Fibroblast of skin of right quadriceps (primary cell): Measurements from ENCODE around the gene TSSK2.

ENCODE experiments used
- DNase-seq: peaks from one replicate; pipeline ENCODE4 v3.0.0-alpha.2; 2013

Gene TSSK2

GRCh38 chr22:19106886-19107729, 24.0 kb upstream of the TSSK2 start:
- no peak for DNase-seq

GRCh38 chr22:19107730-19108074, 23.4 kb upstream of the TSSK2 start:
- DNase-seq, result no peak

GRCh38 chr22:19108807-19109197, 22.3 kb upstream of the TSSK2 start:
- DNase-seq, result no peak

- DNase-seq, result peak; percentile 43
Observed at GRCh38 chr22:19109198-19110063, 21.7 kb upstream of the TSSK2 start.

GRCh38 chr22:19110064-19110458, 21.0 kb upstream of the TSSK2 start:
- DNase-seq, result no peak

- DNase-seq, result no peak
Observed at GRCh38 chr22:19110646-19111045, 20.5 kb upstream of the TSSK2 start.

GRCh38 chr22:19111140-19111539, 20.0 kb upstream of the TSSK2 start:
- no peak for DNase-seq

GRCh38 chr22:19111584-19111983, 19.5 kb upstream of the TSSK2 start:
- no peak for DNase-seq

- no peak for DNase-seq
Observed at GRCh38 chr22:19113429-19113828, 17.7 kb upstream of the TSSK2 start.

GRCh38 chr22:19114984-19115552, 16.0 kb upstream of the TSSK2 start:
- DNase-seq, result no peak

- DNase-seq, result no peak
Observed at GRCh38 chr22:19115628-19116027, 15.5 kb upstream of the TSSK2 start.

- DNase-seq, result no peak
Observed at GRCh38 chr22:19117111-19117512, 14.0 kb upstream of the TSSK2 start.

- DNase-seq, result no peak
Observed at GRCh38 chr22:19118329-19118880, 12.7 kb upstream of the TSSK2 start.

GRCh38 chr22:19119949-19120348, 11.2 kb upstream of the TSSK2 start:
- DNase-seq, result no peak

- DNase-seq, result no peak
Observed at GRCh38 chr22:19120829-19121630, 10.1 kb upstream of the TSSK2 start.

- DNase-seq, result no peak
Observed at GRCh38 chr22:19121631-19122142, 9.4 kb upstream of the TSSK2 start.

- peak; percentile 96 for DNase-seq
Observed at GRCh38 chr22:19122143-19122751, 8.9 kb upstream of the TSSK2 start, which contains the start of gene DGCR2. TSS of gene DGCR2 (minus strand) at chr22:19122412. CDS start at chr22:19122206, 206 bp downstream.

GRCh38 chr22:19122752-19123492, 8.2 kb upstream of the TSSK2 start:
- no peak for DNase-seq

- DNase-seq, result no peak
Observed at GRCh38 chr22:19123936-19124335, 7.2 kb upstream of the TSSK2 start.

- DNase-seq, result no peak
Observed at GRCh38 chr22:19124377-19124776, 6.7 kb upstream of the TSSK2 start.

- DNase-seq, result no peak
Observed at GRCh38 chr22:19125011-19125410, 6.1 kb upstream of the TSSK2 start.
